ENCODE measurements around the gene JMJD8.
A peak's percentile ranks its signal among the peaks of the same experiment; 100 is the strongest.

Gene JMJD8

DNA sequence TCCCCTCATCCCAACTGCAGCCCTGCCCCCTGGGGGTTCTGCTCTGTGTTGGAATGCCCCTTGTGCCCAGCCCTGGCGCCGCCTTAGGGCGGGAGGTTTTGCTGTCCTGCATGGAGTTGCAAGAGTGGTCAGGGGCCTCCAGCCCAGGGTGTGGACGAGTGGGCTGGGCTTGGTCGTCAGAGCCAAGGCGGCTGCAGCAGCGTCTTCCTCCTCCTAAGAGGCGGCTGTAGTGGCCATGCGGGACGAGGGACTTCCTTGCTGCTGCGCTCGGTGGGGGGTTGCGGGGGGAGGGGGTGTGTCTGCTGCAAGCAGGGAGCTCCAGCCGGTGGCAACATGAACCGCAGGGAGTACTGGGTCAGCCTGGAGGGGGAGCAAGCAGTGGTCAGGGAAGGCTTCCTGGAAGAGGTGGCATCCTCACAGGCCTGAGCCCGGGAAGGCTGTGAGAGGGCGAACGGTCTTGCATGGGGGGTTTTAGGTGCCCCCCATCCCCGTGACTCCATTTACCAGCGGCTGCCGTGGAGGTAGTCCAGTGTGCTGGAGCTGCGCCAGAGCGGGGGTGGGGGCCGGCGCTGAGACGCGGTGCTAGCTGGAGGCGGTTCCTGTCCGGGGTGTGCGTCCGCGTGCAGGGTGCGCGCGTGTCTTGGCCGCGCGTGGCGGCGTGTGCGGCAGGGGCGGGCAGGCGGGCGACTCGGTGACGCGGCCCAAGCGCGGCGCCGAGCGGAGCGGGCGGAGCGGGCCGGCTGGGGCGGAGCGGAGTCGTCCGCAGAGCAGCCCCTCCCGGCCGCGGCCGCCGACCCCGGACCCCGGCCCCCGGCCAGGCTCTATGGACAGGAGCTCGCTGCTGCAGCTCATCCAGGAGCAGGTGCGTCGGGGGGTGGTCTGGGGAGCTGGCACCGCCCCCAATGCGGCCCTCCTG is 8.9 kb downstream of the JMJD8 start, which contains the start of gene RHBDL1:
TSS of gene RHBDL1 (plus strand) at position 704 of the 916 bp plus-strand sequence. CDS start at position 824, 120 bp downstream.
- DNase-seq = no peak

DNA sequence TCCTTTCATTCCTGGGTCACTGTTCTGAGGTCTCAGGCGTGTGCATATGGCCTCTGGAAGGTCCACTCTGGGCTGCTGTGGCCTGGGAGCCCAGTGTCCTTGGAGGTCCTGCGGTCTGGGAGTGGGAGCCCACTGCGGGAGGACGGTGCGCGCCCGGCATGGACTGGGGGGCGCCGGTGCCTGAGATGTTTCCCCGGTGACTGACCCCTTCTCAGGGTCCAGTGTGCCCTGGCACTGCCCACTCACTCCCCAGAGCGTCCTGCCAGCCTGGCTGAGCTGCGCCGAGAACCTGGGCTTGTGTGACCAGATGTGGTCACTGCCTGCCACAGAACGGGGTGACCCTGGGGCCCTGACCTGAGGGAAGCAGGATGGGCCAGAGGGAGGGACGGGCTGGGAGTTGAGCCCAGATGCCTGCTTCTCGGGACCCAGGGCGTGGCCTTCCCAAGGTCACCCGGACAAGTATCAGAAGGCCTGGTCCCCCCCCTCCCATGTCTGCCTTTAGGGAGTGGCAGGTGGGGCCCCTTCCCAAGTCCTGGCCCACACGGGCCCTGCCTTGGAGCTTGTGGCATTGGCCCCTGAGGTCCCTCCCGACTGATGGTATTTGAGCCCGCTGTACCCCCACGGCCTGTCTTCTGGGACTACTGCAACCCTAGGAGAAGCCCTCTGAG is 9.8 kb downstream of the JMJD8 start:
- DNase-seq = no peak

DNA sequence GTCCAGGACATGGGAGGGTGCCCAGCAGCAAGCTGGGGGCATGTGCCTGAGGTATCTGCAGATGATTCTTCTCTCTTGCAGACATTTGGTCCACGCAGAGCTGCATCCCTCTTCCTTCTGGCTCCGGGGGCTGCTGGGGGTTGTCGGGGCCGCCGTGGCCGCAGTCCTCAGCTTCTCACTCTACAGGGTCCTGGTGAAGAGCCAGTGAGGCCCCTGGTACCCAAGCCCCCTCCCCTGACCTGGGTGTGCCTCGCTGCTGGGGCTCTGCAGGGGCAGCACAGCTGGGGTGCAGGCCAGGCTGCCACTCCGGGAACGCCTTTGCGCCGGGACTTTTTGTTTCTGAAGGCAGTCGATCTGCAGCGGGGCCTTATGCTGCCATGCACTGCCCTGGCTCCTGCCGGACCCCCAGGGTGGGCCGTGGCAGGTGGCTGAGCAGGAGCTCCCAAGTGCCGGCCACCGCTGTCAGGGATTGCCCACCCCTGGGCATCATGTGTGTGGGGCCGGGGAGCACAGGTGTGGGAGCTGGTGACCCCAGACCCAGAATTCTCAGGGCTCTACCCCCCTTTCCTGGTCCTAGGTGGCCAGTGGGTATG is 10.6 kb downstream of the JMJD8 start:
- no peak for DNase-seq

DNA sequence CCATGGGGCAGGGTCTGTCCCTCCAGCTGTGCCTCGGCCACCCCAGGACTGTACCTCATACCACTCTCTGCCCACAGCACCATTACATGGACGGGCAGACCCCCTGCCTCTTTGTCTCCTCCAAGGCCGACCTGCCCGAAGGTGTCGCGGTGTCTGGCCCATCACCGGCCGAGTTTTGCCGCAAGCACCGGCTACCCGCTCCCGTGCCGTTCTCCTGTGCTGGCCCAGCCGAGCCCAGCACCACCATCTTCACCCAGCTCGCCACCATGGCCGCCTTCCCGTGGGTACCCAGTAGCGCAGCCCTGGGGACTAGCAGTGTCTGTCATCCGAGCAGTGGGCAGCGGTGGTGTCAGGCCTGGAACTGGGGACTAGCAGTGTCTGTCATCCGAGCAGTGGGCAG is 11.3 kb downstream of the JMJD8 start:
- no peak for DNase-seq

DNA sequence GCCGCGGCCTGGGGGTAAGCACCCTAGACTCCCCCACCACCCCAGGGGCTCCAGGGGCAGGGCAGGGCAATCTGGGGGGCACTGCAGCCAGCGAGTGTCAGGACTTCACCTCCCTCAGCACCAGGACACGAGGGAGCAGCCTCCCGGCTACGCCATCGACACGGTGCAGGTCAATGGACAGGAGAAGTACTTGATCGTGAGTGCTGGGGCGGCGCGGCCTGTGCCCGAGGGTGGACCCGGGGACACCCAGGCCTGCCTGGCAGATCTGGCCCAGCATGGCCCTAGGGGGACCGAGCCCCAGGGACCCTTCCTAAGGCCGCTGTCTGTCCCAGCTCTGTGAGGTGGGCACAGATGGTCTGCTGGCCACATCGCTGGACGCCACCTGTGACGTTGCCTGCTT is 11.8 kb downstream of the JMJD8 start:
- DNase-seq = no peak

DNA sequence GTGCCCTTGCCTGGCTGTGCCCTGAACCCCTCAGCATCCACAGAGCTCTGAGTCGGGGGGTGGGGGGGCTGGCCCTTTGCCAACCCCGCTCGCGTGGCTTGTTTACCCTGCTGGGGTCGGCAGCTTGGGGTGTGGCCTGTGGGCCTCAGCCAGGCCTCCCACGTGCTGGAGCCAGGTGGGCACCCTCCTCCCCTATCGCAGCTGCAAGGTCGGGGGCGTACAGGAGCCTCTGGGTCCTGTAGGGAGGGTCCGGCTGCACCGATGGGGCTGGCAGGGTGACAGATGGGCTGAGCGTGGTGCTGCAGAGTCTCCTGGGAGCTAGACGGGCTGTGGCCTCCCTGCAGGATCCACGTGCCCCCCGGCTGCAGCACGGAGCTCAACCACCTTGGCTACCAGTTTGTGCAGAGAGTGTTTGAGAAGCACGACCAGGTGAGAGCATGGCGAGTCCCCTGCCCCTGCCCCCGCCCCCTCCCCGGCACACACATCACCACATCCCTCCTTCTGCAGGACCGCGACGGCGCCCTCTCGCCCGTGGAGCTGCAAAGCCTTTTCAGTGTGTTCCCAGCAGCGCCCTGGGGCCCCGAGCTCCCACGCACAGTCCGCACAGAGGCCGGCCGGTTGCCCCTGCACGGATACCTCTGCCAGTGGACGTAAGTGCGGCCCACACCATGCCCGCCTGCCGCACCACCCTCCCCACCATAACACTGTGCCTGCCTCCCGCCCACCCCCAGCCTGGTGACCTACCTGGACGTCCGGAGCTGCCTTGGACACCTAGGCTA is 12.6 kb downstream of the JMJD8 start:
- no peak for DNase-seq

DNA sequence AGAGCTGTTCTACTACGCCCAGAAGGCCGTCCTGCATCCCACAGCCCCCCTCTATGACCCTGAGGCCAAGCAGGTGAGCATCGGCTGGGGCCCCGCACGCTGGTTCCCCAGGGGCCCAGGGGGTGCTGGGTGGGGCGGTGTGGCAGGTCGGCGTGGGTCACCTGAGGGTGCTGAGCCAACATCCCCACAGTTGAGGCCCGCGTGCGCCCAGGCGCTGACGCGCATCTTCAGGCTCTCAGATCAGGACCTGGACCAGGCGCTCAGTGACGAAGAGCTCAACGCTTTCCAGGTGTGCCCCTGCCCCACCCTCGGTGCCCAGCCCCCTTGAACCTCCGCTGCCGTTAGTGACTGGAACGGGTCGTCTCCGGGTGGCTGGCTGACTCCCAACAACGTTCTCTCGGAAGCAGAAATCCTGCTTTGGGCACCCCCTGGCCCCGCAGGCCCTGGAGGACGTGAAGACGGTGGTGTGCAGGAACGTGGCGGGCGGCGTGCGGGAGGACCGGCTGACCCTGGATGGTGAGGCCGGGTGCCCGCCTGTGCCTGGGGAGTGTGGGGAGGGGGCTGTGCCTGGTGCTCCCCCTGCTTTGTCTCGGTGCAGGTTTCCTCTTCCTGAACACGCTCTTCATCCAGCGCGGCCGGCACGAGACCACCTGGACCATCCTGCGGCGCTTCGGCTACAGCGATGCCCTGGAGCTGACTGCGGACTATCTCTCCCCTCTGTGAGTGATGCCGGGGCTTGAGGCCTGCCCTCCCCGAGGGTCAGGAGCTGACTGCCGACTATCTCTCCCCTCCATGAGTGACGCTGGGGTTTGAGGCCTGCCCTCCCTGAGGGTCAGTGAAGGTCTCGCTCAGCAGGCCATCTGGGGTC is 13.4 kb downstream of the JMJD8 start:
- no peak for DNase-seq

DNA sequence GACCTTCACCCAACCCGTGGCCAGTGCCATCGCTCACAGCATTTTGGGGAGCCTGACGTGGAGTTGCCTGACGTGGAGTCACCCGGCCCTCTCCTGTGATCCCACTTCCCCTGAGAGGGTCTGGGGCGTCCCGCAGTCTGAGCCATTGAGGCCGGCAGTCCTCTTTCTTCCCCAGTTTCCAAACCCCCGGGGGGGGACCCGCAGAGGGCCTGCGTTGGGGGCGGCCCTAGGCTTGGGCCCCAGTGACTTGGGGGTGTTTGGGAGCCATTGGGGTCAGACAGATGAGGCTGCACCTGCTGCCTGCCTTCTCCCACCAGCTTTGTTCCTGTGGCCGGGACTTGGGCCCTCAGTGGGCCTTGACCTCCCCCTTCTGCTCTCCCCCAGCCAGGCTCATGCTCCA is 14.5 kb downstream of the JMJD8 start:
- no peak for DNase-seq

DNA sequence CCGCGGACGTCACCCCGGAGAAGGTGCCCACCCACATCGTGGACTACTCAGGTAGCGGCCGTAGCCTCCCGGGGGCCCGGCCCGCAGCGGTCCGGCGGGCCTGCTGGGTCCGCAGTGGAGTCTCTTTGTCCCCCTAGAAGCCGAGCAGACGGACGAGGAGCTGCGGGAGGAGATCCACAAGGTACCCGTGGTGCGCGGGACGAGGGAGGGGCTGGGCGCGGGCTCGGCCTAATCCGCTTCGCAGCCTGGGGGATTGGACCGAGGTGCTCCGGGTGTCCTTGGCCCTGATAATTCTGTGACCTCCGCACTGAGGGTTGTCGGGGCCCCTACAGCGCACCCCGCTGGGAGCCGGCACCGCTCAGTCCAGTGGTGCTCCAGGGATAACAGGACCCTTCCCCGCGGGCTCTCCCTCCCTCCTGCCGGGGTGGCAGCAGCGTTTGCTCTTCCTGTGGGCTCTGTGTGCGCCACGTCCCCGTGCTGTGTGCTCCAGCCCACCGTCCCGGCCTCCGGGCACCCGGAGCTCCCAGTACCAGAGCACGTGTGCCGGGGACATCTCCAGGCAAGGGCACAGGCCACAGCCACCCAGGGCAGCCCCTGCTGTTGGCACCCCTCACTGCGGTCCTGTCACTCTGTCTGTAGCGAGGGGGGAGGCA is 15.5 kb downstream of the JMJD8 start:
- no peak for DNase-seq

DNA sequence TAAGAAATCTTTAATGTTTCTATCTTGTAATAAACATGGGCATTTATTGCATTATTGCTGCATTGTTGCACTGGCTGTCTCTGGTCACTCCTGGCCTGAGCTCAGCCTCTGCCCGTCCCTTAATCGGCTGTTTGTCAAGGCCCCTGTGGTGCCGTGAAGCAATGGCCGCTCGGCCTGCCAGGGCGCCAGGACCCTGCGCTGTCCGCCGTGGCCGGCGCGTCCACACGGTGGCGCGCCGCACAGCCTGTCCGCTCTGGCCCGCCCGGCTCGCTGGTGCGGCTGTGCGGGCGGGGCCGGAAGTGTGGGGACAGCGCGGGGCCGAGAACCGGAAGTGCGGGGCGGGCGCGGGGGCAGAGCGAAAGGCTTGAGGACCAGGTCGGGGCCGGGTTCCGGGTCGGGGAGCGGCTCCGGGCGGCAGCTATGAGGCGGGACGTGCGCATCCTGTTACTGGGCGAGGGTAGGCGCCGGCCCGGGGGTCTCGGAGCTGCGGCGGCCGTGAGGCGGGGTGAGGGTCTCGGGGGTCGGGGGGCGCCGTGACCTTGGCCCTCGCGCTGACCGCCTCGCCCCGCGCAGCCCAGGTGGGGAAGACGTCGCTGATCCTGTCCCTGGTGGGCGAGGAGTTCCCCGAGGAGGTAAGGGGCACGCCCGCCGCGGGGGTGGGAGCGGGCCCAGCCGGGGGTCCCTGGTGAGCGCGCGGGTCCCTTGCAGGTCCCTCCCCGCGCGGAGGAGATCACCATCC is 16.2 kb downstream of the JMJD8 start, which contains the start of gene RHOT2:
TSS of gene RHOT2 (plus strand) at position 353 of the 739 bp plus-strand sequence. CDS start at position 421, 68 bp downstream.
- peak; percentile 91 for DNase-seq

DNA sequence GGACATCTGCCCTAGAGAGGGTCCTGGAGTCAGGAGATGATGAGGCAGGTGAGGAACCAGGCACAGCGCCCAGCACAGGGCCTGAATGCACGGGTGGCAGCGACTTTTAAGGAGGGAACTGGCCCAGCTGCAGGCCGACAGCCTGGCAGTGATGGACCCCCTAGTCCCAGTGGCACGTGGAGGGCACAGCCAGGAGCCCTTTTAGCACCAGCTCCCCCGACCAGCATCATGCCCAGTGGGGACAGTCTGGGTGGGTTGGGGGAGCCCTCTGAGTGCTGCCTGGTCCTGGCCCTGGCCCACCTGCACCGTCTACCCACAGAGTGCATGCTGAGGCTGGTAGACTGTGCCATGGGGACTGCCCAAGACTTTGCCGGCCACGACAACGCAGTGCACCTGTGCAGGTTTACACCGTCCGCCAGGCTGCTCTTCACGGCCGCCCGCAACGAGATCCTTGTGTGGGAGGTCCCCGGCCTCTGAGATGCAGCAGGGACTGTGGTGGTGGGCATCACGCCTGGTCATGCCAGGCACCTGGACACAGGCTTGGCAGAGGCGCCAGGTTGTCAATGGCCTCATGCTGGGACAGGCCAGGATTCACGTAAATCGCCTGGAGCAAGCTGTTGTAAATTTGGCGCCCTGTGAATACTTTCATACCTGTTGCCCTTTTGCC is 16.9 kb downstream of the JMJD8 start:
- DNase-seq = no peak

DNA sequence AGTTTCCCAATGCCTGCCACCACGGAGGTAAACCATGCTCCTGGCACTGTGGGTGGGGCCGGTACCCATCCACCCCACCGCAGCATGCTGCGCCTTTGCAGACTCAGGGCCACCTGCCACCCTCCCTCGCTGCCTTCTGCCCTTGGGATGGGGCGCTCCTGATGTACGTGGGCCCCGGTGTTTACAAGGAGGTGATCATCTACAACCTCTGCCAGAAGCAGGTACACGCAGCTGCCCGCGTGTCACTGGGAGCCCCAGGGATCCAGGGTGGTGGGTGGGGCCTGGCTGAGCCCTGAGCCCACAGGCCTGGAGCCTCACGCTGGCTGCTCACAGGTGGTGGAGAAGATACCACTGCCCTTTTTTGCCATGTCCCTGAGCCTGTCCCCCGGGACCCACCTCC is 17.6 kb downstream of the JMJD8 start:
- no peak for DNase-seq

DNA sequence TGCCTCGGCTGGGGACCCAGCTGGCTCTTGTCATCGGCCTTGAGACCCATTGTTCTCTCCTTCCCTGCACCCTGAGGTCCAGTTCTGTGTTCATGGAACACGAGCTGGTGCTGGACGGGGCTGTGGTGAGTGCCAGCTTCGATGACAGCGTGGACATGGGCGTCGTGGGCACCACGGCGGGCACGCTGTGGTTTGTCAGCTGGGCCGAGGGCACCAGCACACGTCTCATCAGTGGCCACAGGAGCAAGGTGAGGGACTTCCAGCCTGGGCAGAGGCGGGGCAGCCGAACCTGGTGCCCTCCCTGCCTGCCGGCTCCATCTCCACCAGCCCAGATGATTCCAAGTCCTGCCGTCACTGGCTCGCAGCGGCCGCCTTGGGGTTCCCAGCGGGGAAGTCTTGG is 21.5 kb downstream of the JMJD8 start:
- no peak for DNase-seq

DNA sequence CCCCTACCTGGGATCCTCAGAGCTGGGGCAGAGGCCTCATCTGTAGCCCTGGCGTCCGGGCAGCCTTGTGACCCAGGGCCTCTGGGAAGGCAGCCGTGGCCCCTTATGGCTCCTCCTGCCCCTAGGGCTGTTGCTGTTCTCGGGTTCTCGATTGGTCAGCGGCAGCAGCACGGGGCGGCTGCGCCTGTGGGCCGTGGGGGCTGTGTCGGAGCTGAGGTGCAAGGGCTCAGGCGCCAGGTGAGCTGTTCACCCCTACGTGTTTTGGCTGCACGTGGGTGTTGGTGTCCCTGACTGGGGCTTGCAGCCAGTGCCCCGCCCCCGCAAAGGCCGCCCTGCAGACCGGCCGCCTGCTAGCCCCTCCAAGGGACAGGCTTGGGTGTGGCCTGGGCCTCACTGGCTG is 22.0 kb downstream of the JMJD8 start:
- DNase-seq = no peak

DNA sequence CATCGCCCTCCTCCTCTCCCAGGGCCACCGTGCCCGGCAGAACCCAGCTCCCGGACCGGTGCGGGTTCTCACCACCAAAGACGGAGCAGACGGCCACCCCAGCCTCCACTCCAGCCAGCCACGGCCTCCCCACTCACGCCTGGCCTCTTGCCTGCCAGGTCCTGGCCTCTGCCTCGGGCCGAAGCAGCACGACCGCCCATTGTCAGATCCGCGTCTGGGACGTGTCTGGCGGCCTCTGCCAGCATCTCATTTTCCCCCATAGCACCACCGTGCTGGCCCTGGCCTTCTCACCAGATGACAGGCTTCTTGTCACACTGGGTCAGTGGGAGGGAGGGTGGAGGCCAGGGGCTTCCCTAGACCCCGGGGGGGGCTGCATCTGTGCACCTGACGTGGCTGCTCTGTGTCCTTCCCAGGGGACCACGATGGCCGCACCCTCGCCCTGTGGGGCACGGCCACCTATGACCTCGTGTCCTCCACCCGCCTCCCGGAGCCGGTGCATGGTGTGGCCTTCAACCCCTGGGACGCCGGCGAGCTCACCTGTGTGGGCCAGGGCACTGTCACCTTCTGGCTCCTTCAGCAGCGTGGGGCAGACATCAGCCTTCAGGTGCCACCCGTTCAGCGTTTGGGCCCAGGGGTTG is 22.8 kb downstream of the JMJD8 start:
- no peak for DNase-seq

DNA sequence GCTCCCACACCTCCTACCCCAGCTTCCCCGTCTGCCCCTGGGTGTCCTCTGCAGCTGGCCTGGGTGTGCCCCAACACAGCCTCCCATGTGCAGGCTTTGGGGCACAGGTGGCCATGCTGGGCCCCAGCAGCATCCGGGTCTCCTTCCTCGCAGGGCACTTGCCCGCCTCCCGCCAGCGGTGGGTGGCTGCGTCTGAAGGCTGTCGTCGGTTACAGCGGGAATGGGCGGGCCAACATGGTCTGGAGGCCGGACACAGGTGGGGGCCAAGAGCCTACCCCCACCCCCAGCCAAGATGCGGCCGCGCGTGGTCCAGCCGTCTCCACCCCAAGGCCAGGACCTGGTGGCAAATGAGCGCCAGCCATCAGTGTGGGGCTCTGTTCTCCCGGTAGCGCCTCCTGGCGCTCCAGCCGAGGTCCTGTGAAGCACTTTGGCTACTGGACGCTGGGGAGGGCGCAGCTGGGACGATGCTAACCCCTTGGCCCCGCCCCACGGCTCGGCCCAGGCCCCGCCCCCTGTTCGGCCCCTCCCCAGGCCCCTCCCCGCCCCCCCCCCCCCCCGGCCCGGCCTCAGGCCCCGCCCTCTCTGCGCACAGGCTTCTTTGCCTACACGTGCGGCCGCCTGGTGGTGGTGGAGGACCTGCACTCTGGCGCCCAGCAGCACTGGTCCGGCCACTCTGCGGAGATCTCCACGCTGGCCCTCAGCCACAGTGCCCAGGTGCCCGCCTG is 23.5 kb downstream of the JMJD8 start:
- peak; percentile 41 for DNase-seq

DNA sequence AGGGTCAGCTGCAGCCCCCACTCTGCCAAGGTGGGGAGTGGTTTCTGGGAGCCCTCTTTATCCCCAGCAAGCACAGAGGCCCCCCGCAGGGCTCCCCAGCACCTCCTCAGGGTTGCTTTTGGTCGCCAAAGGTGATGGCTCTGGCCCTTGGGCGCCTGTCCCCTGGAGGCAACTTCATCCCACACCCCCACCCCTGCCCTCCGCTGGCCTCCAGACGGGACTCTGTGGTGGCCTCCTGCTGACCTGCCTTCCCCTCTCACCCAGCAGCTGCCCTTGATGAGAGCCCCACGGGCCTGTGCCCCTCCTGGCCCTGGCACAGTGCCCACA is 24.0 kb downstream of the JMJD8 start:
- no peak for DNase-seq

DNA sequence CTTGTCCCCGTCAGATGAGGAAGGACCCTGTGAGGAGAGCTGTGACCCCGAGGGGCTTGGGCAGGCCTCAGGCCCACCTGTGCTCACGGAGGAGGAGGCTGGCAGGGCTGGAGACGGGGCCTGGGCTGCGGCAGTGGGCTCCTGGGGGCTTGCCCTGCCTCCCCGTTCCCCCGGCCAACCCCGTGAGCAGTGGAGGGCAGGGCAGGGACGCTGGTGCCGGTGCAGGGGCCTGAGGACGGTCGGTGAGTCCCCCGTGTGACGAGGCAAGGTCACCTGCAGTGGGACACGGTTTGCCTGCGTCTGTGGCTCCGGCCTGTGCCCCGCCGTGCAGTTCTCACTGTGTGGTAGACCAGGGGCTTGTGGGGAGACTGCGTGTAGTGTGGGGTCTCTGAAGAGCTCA is 24.5 kb downstream of the JMJD8 start:
- no peak for DNase-seq
